Measurements from ENCODE around the gene LRRC32.

- TF ChIP-seq CTCF (IDR thresholded peaks at IDR 0.05) (no peak), POLR2A (IDR thresholded peaks at IDR 0.05) (no peak)
These were observed 23.5 kb downstream of the LRRC32 start for GRCh38 chr11:76646882-76647534.
